PC-9 (cell line): Measurements from ENCODE around the gene CMTR2. TPM values are rescaled to one million over a fixed set of nuclear protein-coding genes. Genes with fewer than 3 reads are reported as not detected.

ENCODE experiments used
- Bru-seq: library from RNA; stranded (reverse); fragments of 400-500 nt; gene quantifications from one replicate; lab custom pipeline; 2021; lab: Mats Ljungman, UMichigan
- BruChase-seq, 2 experiments: library from RNA; stranded (reverse); fragments of 400-500 nt; gene quantifications; one replicate each; lab custom pipeline; 2021; lab: Mats Ljungman, UMichigan
- BruUV-seq: library from RNA; stranded (reverse); fragments of 400-500 nt; replicated peaks from 2 replicates; lab custom pipeline; 2021; lab: Mats Ljungman, UMichigan
- CTCF ChIA-PET: fragments of 300-600 bp; sonication (Branson Sonifier 250); formaldehyde crosslinking; loops from one replicate; lab custom pipeline; 2022; ENCODE audit warnings: antibody characterized with exemption; lab: Charles Lee
- POLR2A ChIA-PET: fragments of 300-600 bp; sonication (Branson Sonifier 250); formaldehyde crosslinking; loops from one replicate; lab custom pipeline; 2022; ENCODE audit warnings: antibody characterized with exemption; ENCODE audit not compliant: unreplicated experiment; lab: Charles Lee
- DNase-seq, 2 experiments: peaks; one replicate each; pipeline versions ENCODE4 v3.0.0 to v3.0.0-alpha.2; 2015 to 2022; ENCODE audit warnings: mixed read lengths in 1 of 2
- H2AFZ ChIP-seq: fragments of 200-600 bp; sonication (generic); 2 replicates; pipeline ENCODE4 v1.8.1; 2017; ENCODE audit warnings: antibody characterized with exemption
- H3F3A ChIP-seq: fragments of 200-600 bp; sonication (generic); 2 replicates; pipeline ENCODE4 v1.8.1; 2017; ENCODE audit warnings: antibody characterized with exemption, mild to moderate bottlenecking, low read depth; ENCODE audit not compliant: insufficient read depth
- H3K27ac ChIP-seq: fragments of 200-600 bp; sonication (generic); 2 replicates; pipeline ENCODE4 v1.6.1; 2016; ENCODE audit warnings: mixed run types
- H3K27me3 ChIP-seq: fragments of 200-600 bp; sonication (generic); 2 replicates; pipeline ENCODE4 v1.6.1; 2016; ENCODE audit warnings: low read depth, mixed run types; ENCODE audit not compliant: insufficient read depth
- H3K36me3 ChIP-seq: fragments of 200-600 bp; sonication (generic); 2 replicates; pipeline ENCODE4 v1.6.1; 2016; ENCODE audit warnings: low read depth, mixed run types
- H3K4me1 ChIP-seq: fragments of 200-600 bp; sonication (generic); replicated peaks from 2 replicates; pipeline ENCODE4 v1.6.1; 2016; ENCODE audit warnings: mixed run types; ENCODE audit not compliant: insufficient read depth
- H3K4me2 ChIP-seq: fragments of 200-600 bp; sonication (generic); 2 replicates; pipeline ENCODE4 v1.6.1; 2017; ENCODE audit warnings: mixed run types
- H3K4me3 ChIP-seq: fragments of 200-600 bp; sonication (generic); 2 replicates; pipeline ENCODE4 v1.6.1; 2016; ENCODE audit warnings: mixed run types
- H3K79me2 ChIP-seq: fragments of 200-600 bp; sonication (generic); 2 replicates; pipeline ENCODE4 v1.6.1; 2017; ENCODE audit warnings: low read depth, mixed run types
- H3K9me2 ChIP-seq: fragments of 200-600 bp; sonication (generic); 2 replicates; pipeline ENCODE4 v1.8.1; 2017; ENCODE audit warnings: mild to moderate bottlenecking; ENCODE audit not compliant: insufficient read depth
- H3K9me3 ChIP-seq: fragments of 200-600 bp; sonication (generic); 2 replicates; pipeline ENCODE4 v1.8.1; 2016; ENCODE audit warnings: low read depth; ENCODE audit not compliant: insufficient read depth
- H4K20me1 ChIP-seq: fragments of 200-600 bp; sonication (generic); 2 replicates; pipeline ENCODE4 v1.8.1; 2017; ENCODE audit not compliant: insufficient read depth
- EZH2 ChIP-seq: fragments of 200-600 bp; sonication (generic); IDR thresholded peaks from 2 replicates; pipeline ENCODE4 v1.8.0; 2017; ENCODE audit warnings: antibody characterized with exemption, low read depth
- intact Hi-C: fragments of 100-400 bp; cut with micrococcal nuclease; formaldehyde crosslinking; loops from one replicate; pipeline ENCODE4 v1.10.0; 2022; ENCODE audit not compliant: unreplicated experiment
- long read RNA-seq: library from polyadenylated mRNA; stranded (forward); transcript quantifications from one replicate; pipeline ENCODE4 v2.0.0, GENCODE V29; 2022
- total RNA-seq: library from RNA; stranded (reverse); gene quantifications from 2 replicates; pipeline ENCODE4 v1.2.3, GENCODE V29; 2021
- TF ChIP-seq, protein P1 (sequence below): fragments of 200-600 bp; sonication (generic); conservative IDR thresholded peaks from 2 replicates; pipeline ENCODE4 v1.6.1; 2017; ENCODE audit warnings: mixed run types, antibody characterized with exemption, mild to moderate bottlenecking, moderate library complexity

CMTR2 gene, protein sequence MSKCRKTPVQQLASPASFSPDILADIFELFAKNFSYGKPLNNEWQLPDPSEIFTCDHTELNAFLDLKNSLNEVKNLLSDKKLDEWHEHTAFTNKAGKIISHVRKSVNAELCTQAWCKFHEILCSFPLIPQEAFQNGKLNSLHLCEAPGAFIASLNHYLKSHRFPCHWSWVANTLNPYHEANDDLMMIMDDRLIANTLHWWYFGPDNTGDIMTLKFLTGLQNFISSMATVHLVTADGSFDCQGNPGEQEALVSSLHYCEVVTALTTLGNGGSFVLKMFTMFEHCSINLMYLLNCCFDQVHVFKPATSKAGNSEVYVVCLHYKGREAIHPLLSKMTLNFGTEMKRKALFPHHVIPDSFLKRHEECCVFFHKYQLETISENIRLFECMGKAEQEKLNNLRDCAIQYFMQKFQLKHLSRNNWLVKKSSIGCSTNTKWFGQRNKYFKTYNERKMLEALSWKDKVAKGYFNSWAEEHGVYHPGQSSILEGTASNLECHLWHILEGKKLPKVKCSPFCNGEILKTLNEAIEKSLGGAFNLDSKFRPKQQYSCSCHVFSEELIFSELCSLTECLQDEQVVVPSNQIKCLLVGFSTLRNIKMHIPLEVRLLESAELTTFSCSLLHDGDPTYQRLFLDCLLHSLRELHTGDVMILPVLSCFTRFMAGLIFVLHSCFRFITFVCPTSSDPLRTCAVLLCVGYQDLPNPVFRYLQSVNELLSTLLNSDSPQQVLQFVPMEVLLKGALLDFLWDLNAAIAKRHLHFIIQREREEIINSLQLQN
- 30.4 and 36.2 TPM in 2 replicates for total RNA-seq
- percentile 95 among the genes with signal in this experiment for Bru-seq, nascent RNA
- BruChase-seq, experiment 1, labeled RNA remaining after a 2-hour chase: percentile 99 among the genes with signal in this experiment
- percentile 96 among the genes with signal in this experiment for BruChase-seq, experiment 2, labeled RNA remaining after a 6-hour chase
- long read RNA-seq, full-length matches to known transcripts: 14 of 30 reads
- long read RNA-seq, partial matches to known transcripts: 2 of 30 reads
- long read RNA-seq, other reads (novel, unspliced or antisense): 14 of 30 reads

DNA sequence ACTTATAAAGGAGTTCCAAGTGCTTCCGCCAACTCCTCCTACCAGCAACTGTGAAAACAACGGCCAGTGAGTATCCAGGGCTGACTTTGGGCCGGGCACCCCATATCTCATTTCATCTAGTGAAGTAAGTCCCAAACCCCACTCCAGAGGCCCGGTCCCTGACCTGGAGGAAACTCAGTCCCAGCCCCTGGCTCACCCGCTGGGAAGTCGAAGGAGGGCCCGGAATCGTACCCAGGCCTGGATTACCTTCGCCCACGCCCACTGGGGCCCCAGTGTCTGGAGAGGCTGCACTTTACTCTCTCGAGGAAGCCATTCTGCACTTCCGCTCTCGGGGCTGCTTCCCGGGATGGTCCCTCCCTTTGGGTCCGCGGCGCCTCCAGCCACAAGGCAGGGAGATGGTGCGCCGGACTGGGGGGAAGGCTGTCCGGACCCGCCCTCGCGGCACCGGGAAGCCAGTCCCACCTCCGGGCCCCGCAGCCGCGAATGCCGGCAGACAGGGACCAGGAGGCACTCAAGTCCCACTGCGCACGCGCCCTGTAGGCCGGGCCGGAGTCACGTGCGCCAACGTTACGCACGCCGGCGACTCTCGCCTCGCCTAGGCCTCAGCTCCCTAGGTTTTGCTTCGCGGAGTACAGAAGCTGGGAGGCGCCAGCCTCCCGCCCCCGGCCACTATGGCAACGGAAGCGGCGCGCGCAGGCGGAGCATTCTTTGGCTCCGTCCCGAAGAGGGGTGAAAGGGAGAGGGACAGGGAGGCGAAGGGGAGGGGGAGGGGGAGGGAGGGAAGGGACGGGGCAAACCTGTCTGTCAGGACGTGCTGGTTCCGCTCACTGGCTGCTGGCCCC is at the start of gene CMTR2:
Gene CMTR2 (minus strand): TSS at position 513 of the 842 bp plus-strand sequence. CDS start 3,482 bp downstream, outside the sequence.
- no TSS peak for BruUV-seq
- DNase-seq: peak; percentile 95 to 97
- Histone ChIP-seq H3K4me2 (peak within 1 kb of the TSS; percentile 83), H2AFZ (peak within 1 kb of the TSS; percentile 72), H4K20me1 (no peaks in the 10 kb centered on the region), H3K79me2 (peaks cover 47% of the 10 kb centered on the region), H3K9me3 (no peaks in the 10 kb centered on the region), H3K4me3 (peak within 1 kb of the TSS; percentile 67), H3K27ac (peak within 1 kb of the TSS; percentile 93), H3K9me2 (peaks cover 9% of the 10 kb centered on the region; the same call in 1 of the 2 replicates), H3K27me3 (no peaks in the 10 kb centered on the region), H3K4me1 (peaks cover 35% of the 10 kb centered on the region), H3K36me3 (peaks cover 34% of the 10 kb centered on the region), H3F3A (peaks cover 22% of the 10 kb centered on the region)
- intact Hi-C loops: loop anchor here (1.0 to 5.0 kb wide), 4 partner anchors 38 to 70 kb away; partner anchors contain the start of genes CALB2 and HYDIN
- TF ChIP-seq, protein P1, sequence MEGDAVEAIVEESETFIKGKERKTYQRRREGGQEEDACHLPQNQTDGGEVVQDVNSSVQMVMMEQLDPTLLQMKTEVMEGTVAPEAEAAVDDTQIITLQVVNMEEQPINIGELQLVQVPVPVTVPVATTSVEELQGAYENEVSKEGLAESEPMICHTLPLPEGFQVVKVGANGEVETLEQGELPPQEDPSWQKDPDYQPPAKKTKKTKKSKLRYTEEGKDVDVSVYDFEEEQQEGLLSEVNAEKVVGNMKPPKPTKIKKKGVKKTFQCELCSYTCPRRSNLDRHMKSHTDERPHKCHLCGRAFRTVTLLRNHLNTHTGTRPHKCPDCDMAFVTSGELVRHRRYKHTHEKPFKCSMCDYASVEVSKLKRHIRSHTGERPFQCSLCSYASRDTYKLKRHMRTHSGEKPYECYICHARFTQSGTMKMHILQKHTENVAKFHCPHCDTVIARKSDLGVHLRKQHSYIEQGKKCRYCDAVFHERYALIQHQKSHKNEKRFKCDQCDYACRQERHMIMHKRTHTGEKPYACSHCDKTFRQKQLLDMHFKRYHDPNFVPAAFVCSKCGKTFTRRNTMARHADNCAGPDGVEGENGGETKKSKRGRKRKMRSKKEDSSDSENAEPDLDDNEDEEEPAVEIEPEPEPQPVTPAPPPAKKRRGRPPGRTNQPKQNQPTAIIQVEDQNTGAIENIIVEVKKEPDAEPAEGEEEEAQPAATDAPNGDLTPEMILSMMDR: no peak
- TF ChIP-seq EZH2: no peak
- CTCF ChIA-PET: interaction anchor here (0.6 kb wide), 5 partner anchors 8 to 283 kb away, joined by 3 read pairs; partner anchors contain the start of gene CHST4
- POLR2A ChIA-PET: interaction anchor here (0.6 to 1.1 kb wide), 6 partner anchors 11 to 943 kb away, joined by 3 to 9 read pairs (median 5); no protein-coding TSS in a partner anchor

DNA sequence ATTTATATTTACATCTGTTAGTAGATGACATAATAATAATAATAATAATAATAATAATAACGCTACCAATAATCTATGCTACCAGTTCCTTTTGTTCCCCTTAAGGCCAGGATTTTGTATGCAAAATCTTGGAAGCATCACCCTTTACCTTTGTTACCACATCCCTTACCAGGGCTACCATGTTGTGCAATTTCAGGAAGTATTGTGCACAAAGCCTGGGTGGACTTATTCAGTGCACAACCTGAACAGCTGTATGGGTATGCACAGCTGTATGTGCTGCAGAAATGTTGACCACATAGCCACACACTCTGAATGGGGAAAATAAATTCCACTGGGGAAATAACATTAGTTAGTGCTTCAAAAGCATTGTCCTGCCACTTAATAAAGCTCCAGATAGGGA is 49.4 kb upstream of the CMTR2 start:
- H3K4me1 ChIP-seq: peaks cover 47% of the 10 kb centered on the region
- 0 out of 2 replicates have a peak, but pooled peaks cover 12% of the 10 kb centered on the region for H3K36me3 ChIP-seq
- H3K9me2 ChIP-seq: no peaks in the 10 kb centered on the region
- ChIA-PET POLR2A (interaction anchor here (1.0 kb wide), 2 partner anchors 20 to 49 kb away, joined by 4 to 9 read pairs; partner anchors contain the start of genes CALB2 and CMTR2), CTCF (interaction anchor here (0.7 to 1.8 kb wide), 2 partner anchors 11 to 27 kb away, joined by 3 to 8 read pairs; no protein-coding TSS in a partner anchor)
- H3F3A ChIP-seq: peaks cover 47% of the 10 kb centered on the region
- H4K20me1 ChIP-seq: no peaks in the 10 kb centered on the region
- no peaks in the 10 kb centered on the region for H3K79me2 ChIP-seq
- H3K4me2 ChIP-seq: peak overlapping the region; percentile 77
- no peak overlapping the region for H2AFZ ChIP-seq
- H3K27me3 ChIP-seq: no peaks in the 10 kb centered on the region
- no peak for TF ChIP-seq EZH2
- TF ChIP-seq, protein P1: no peak
- TSS peak; percentile 64 for BruUV-seq
- peak overlapping the region; percentile 30; the same call in 1 of the 2 replicates for H3K4me3 ChIP-seq
- intact Hi-C loops: loop anchor here (1.0 to 5.0 kb wide), 4 partner anchors 22 to 651 kb away; partner anchors contain the start of genes CMTR2 and MTSS2
- H3K9me3 ChIP-seq: peaks cover 6% of the 10 kb centered on the region; the same call in 1 of the 2 replicates
- DNase-seq: peak in 1 of 2 experiments; percentile 72
- peak overlapping the region; percentile 100 for H3K27ac ChIP-seq
